Progenitor cell of endocrine pancreas (in vitro differentiated cells): ENCODE measurements around the gene HEATR5A. TPM values are rescaled to one million over a fixed set of nuclear protein-coding genes. Genes with fewer than 3 reads are reported as not detected.
"Not testable (repeated sequence)": the region's sequence is repeated elsewhere in the genome, so short reads cannot be mapped to it uniquely, and the experiment has no call there.

Source experiments
- DNase-seq: peaks from one replicate; pipeline ENCODE4 v3.0.0; 2021; ENCODE audit warnings: low spot score; ENCODE audit not compliant: unreplicated experiment
- H3K27ac Mint-ChIP-seq: 2 replicates; pipeline ENCODE4 v1.8.0; 2021; ENCODE audit warnings: mild to moderate bottlenecking, moderate library complexity, mixed read lengths
- H3K27me3 Mint-ChIP-seq: 2 replicates; pipeline ENCODE4 v1.8.0; 2021; ENCODE audit warnings: mixed read lengths
- H3K36me3 Mint-ChIP-seq: 2 replicates; pipeline ENCODE4 v1.8.0; 2022; ENCODE audit warnings: mixed read lengths; ENCODE audit not compliant: insufficient read depth
- H3K4me1 Mint-ChIP-seq: 2 replicates; pipeline ENCODE4 v1.8.0; 2021; ENCODE audit warnings: low read depth, mixed read lengths
- H3K4me3 Mint-ChIP-seq: 2 replicates; pipeline ENCODE4 v1.8.0; 2021; ENCODE audit warnings: low read depth, mild to moderate bottlenecking, moderate library complexity, mixed read lengths
- H3K9me3 Mint-ChIP-seq: 2 replicates; pipeline ENCODE4 v1.8.0; 2021; ENCODE audit warnings: low read depth, mixed read lengths
- total RNA-seq: library from RNA; stranded (reverse); gene quantifications from 2 replicates; pipeline ENCODE4 v1.2.1, GENCODE V29; 2021
- TF ChIP-seq, protein P1 (sequence below): fragments of 200-600 bp; sonication (generic); IDR thresholded peaks from one replicate; pipeline ENCODE4 v1.5.0; 2021; ENCODE audit warnings: antibody characterized with exemption, mild to moderate bottlenecking; ENCODE audit not compliant: unreplicated experiment

Gene HEATR5A
- total RNA-seq, 1 donor from 2014 or later: 28.3 TPM

DNA sequence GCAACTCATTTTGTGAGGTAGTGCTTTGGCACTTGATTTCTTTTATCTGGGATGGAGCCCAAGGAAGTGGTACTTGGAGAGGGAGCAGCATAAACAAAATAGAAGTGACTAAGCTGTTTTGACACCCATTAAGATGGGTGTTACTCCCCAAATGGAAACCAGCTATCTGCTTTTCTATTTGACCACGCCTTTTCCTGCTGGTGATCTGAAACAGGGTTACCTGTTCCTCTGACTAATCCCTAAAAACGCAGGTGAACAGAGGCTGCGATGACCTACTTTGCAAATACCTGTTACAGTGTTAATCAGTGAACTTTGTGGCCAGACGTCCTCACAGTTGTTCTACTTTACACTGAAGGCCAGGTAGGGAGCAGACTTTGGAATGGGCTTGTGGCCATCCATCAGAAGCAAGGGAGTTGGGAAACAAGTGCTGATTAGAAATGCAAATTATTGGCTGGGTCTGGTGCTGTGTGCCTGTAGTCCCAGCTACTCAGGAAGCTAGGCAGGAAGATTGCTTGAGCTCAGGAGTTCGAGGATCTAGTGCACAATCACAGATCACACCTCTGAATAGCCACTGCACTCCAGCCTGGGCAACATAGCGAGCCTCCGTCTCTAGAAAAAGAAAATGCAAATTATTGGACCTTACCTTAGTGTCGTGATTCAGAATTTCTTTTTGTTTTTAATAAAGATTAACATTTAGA lies 154.5 kb downstream of the HEATR5A start:
- H3K27me3 Mint-ChIP-seq: no peaks in the 10 kb centered on the region
- TF ChIP-seq, protein P1, sequence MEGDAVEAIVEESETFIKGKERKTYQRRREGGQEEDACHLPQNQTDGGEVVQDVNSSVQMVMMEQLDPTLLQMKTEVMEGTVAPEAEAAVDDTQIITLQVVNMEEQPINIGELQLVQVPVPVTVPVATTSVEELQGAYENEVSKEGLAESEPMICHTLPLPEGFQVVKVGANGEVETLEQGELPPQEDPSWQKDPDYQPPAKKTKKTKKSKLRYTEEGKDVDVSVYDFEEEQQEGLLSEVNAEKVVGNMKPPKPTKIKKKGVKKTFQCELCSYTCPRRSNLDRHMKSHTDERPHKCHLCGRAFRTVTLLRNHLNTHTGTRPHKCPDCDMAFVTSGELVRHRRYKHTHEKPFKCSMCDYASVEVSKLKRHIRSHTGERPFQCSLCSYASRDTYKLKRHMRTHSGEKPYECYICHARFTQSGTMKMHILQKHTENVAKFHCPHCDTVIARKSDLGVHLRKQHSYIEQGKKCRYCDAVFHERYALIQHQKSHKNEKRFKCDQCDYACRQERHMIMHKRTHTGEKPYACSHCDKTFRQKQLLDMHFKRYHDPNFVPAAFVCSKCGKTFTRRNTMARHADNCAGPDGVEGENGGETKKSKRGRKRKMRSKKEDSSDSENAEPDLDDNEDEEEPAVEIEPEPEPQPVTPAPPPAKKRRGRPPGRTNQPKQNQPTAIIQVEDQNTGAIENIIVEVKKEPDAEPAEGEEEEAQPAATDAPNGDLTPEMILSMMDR: no peak
- peaks cover 21% of the 10 kb centered on the region for H3K9me3 Mint-ChIP-seq
- no peaks in the 10 kb centered on the region for H3K4me1 Mint-ChIP-seq
- no peak overlapping the region for H3K27ac Mint-ChIP-seq
- no peaks in the 10 kb centered on the region for H3K36me3 Mint-ChIP-seq
- no peak overlapping the region for H3K4me3 Mint-ChIP-seq
- DNase-seq: no peak

- DNase-seq: no peak
- Mint-ChIP-seq H3K27me3 (no peaks in the 10 kb centered on the region), H3K4me1 (no peaks in the 10 kb centered on the region), H3K4me3 (no peak overlapping the region), H3K27ac (no peak overlapping the region), H3K9me3 (peaks cover 12% of the 10 kb centered on the region), H3K36me3 (no peaks in the 10 kb centered on the region)
- TF ChIP-seq, protein P1: no peak
Observed at GRCh38 chr14:31263485-31264133, 156.7 kb downstream of the HEATR5A start.

DNA sequence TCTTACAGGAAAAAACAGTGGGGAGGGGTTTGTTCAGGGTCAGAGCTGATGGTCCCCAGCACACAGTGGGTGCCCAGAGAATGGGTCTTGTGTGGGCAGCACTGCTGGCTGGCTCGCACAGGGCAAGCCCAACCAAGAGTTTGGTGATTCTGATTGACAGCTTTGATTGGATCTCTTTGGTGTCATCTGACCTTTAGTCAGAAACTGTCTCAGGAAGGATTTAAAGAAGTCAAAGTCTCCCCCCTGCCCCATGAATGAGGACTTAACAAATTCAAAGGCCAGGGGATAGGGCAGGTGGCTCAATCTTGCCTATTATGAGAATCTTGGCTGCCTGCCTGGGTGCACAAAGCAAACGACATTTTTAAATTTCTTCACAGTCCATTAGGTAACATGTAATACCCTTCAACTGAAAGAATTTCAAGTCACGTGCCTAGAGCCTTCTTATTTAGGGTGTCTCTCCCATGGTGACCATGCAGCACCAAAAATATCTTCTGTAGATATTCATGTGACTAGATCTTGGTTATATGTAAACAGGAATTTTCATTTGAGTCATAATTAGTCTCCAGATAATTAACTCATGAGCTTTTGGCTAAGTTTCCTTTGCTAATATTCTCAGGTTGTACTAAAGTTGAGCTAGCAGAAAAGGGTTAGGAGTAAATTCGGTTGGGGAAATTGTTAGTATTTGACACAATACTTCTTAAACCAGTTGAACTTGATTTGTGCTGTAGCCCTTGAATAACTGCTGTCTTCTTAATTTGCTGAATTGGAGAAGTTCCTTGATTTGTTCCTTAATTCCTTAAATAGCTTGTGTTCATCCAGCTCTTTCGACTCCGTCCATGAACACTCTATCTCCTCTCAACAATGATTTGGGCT lies 158.3 kb downstream of the HEATR5A start:
- H3K4me3 Mint-ChIP-seq: no peak overlapping the region
- H3K27me3 Mint-ChIP-seq: no peaks in the 10 kb centered on the region
- H3K27ac Mint-ChIP-seq: no peak overlapping the region
- H3K36me3 Mint-ChIP-seq: no peaks in the 10 kb centered on the region
- TF ChIP-seq, protein P1: no peak
- peaks cover 6% of the 10 kb centered on the region for H3K9me3 Mint-ChIP-seq
- H3K4me1 Mint-ChIP-seq: no peaks in the 10 kb centered on the region
- no peak for DNase-seq

GRCh38 chr14:31261523-31261858 lies 158.9 kb downstream of the HEATR5A start:
- Mint-ChIP-seq H3K9me3 (peaks cover 6% of the 10 kb centered on the region), H3K27ac (no peak overlapping the region)
- TF ChIP-seq, protein P1: no peak

GRCh38 chr14:31259040-31259435 lies 161.3 kb downstream of the HEATR5A start:
- H3K9me3 Mint-ChIP-seq, H3K27ac Mint-ChIP-seq, DNase-seq, H3K4me3 Mint-ChIP-seq, H3K36me3 Mint-ChIP-seq, H3K27me3 Mint-ChIP-seq, H3K4me1 Mint-ChIP-seq: not testable (repeated sequence)

More at GRCh38 chr14:31261523-31261858, 158.9 kb downstream of the HEATR5A start:
- Mint-ChIP-seq H3K36me3 (no peaks in the 10 kb centered on the region), H3K27me3 (no peaks in the 10 kb centered on the region), H3K4me1 (no peaks in the 10 kb centered on the region), H3K4me3 (no peak overlapping the region)
- DNase-seq: no peak
